GM23338 (cell line): Measurements from ENCODE around the gene MBLAC1. TPM values are rescaled to one million over a fixed set of nuclear protein-coding genes. Genes with fewer than 3 reads are reported as not detected.
A peak's percentile ranks its signal among the peaks of the same experiment; 100 is the strongest.

ENCODE experiments used
- ATAC-seq: fragments of 200-7000 bp; cut with Tn5 transposase; 3 replicates; pipeline ENCODE4 v1.9.1; 2020
- DNase-seq: peaks from one replicate; pipeline ENCODE4 v3.0.0-alpha.2; 2015; ENCODE audit warnings: low spot score
- H2AFZ ChIP-seq: fragments of 200-600 bp; sonication (generic); 2 replicates; pipeline ENCODE4 v1.8.0; 2016; ENCODE audit warnings: antibody characterized with exemption, mild to moderate bottlenecking, moderate library complexity
- H3F3A ChIP-seq: fragments of 200-600 bp; sonication (generic); replicated peaks from 2 replicates; pipeline ENCODE4 v1.8.0; 2017; ENCODE audit warnings: antibody characterized with exemption, mixed run types, low read depth
- H3K27ac ChIP-seq: fragments of 200-600 bp; sonication (generic); 2 replicates; pipeline ENCODE4 v1.6.1; 2016; ENCODE audit warnings: low read depth
- H3K27me3 ChIP-seq: fragments of 200-600 bp; sonication (generic); 2 replicates; pipeline ENCODE4 v1.8.0; 2016; ENCODE audit warnings: mild to moderate bottlenecking, mixed run types, moderate library complexity; ENCODE audit not compliant: insufficient read depth
- H3K36me3 ChIP-seq: fragments of 200-600 bp; sonication (generic); 2 replicates; pipeline ENCODE4 v1.8.0; 2016; ENCODE audit warnings: mild to moderate bottlenecking; ENCODE audit not compliant: insufficient read depth
- H3K4me1 ChIP-seq: fragments of 200-600 bp; sonication (generic); 2 replicates; pipeline ENCODE4 v1.8.0; 2016; ENCODE audit warnings: mild to moderate bottlenecking, moderate library complexity; ENCODE audit not compliant: insufficient read depth
- H3K4me2 ChIP-seq: fragments of 200-600 bp; sonication (generic); 2 replicates; pipeline ENCODE4 v1.7.1; 2017; ENCODE audit warnings: mixed run types
- H3K4me3 ChIP-seq: fragments of 200-600 bp; sonication (generic); 2 replicates; pipeline ENCODE4 v1.6.1; 2016; ENCODE audit warnings: mixed run types
- H3K79me2 ChIP-seq: fragments of 200-600 bp; sonication (generic); replicated peaks from 2 replicates; pipeline ENCODE4 v1.8.0; 2017; ENCODE audit warnings: mild to moderate bottlenecking; ENCODE audit not compliant: insufficient read depth
- H3K9me2 ChIP-seq: fragments of 200-600 bp; sonication (generic); 2 replicates; pipeline ENCODE4 v1.8.0; 2017; ENCODE audit not compliant: insufficient read depth
- H4K20me1 ChIP-seq: fragments of 200-600 bp; sonication (generic); replicated peaks from 2 replicates; pipeline ENCODE4 v1.8.0; 2017; ENCODE audit warnings: mild to moderate bottlenecking; ENCODE audit not compliant: insufficient read depth
- H3K27ac Mint-ChIP-seq: 2 replicates; pipeline ENCODE4 v1.8.0; 2020; ENCODE audit warnings: inconsistent platforms, mild to moderate bottlenecking, moderate library complexity, mixed read lengths
- H3K27me3 Mint-ChIP-seq: 3 replicates; pipeline ENCODE4 v1.8.0; 2022; ENCODE audit warnings: low read depth, mild to moderate bottlenecking, moderate library complexity, mixed read lengths, inconsistent platforms; ENCODE audit not compliant: insufficient read depth, poor library complexity
- H3K36me3 Mint-ChIP-seq: 3 replicates; pipeline ENCODE4 v1.8.0; 2021; ENCODE audit warnings: low read depth, mild to moderate bottlenecking, inconsistent platforms, moderate library complexity, mixed read lengths
- H3K4me1 Mint-ChIP-seq: 3 replicates; pipeline ENCODE4 v1.8.0; 2020; ENCODE audit warnings: mild to moderate bottlenecking, inconsistent platforms, mixed read lengths
- H3K4me3 Mint-ChIP-seq: 3 replicates; pipeline ENCODE4 v1.8.0; 2021; ENCODE audit warnings: moderate library complexity, mild to moderate bottlenecking, inconsistent platforms, mixed read lengths
- H3K9me3 Mint-ChIP-seq: 3 replicates; pipeline ENCODE4 v1.8.0; 2020; ENCODE audit warnings: moderate library complexity, mild to moderate bottlenecking, inconsistent platforms, mixed read lengths
- CREB1 ChIP-seq: fragments of 250-450 bp; sonication (Bioruptor Pico); IDR thresholded peaks from 2 replicates; pipeline ENCODE4 v1.5.0; 2020; ENCODE audit warnings: low read depth, mild to moderate bottlenecking, moderate library complexity
- EZH2 ChIP-seq: fragments of 200-600 bp; sonication (generic); IDR thresholded peaks from one replicate; pipeline ENCODE4 v1.8.0; 2017; ENCODE audit warnings: antibody characterized with exemption, mild to moderate bottlenecking, low read depth; ENCODE audit not compliant: unreplicated experiment
- JUNB ChIP-seq: IDR thresholded peaks from one replicate; pipeline ENCODE4 v1.6.1; 2016; ENCODE audit warnings: antibody characterized with exemption; ENCODE audit not compliant: unreplicated experiment
- STAT1 ChIP-seq: IDR thresholded peaks from one replicate; pipeline ENCODE4 v1.6.1; 2016; ENCODE audit warnings: antibody characterized with exemption; ENCODE audit not compliant: unreplicated experiment
- ZNF114 ChIP-seq: fragments of 250-450 bp; sonication (Bioruptor Pico); IDR thresholded peaks from 2 replicates; pipeline ENCODE4 v1.5.0; 2020; ENCODE audit warnings: mild to moderate bottlenecking, moderate library complexity
- polyA plus RNA-seq: library from polyadenylated mRNA; unstranded; fragments of >200 nt; fragmentation: Nextera tagmentation; extraction: Ambion mirVana; gene quantifications from 2 replicates; pipeline ENCODE4 v1.2.1, GENCODE V29; 2016
- total RNA-seq: library from RNA; depleted of rRNA; stranded (reverse); fragments of >200 nt; shearing (Covaris generic); gene quantifications from 2 replicates; pipeline ENCODE4 v1.2.3, GENCODE V29; 2014
- TF ChIP-seq, protein P1 (sequence below): fragments of 250-450 bp; sonication (Bioruptor Pico); IDR thresholded peaks from 2 replicates; pipeline ENCODE4 v1.5.0; 2020; ENCODE audit warnings: mild to moderate bottlenecking, moderate library complexity

Gene MBLAC1
- total and polyA plus RNA-seq, 2 experiments from 2014 or later: 2.7 to 5.7 TPM

- ATAC-seq (no peak), DNase-seq (no peak)
- peaks cover 16% of the 10 kb centered on the region; the same call in 1 of the 2 replicates for H4K20me1 ChIP-seq
- Mint-ChIP-seq H3K27ac (peak overlapping the region; percentile 82), H3K4me3 (peak overlapping the region; percentile 93), H3K36me3 (peaks cover 45% of the 10 kb centered on the region), H3K4me1 (peaks cover 18% of the 10 kb centered on the region), H3K27me3 (peaks cover 34% of the 10 kb centered on the region), H3K9me3 (no peaks in the 10 kb centered on the region)
- peaks cover 8% of the 10 kb centered on the region for H3K79me2 ChIP-seq
- TF ChIP-seq, protein P1, sequence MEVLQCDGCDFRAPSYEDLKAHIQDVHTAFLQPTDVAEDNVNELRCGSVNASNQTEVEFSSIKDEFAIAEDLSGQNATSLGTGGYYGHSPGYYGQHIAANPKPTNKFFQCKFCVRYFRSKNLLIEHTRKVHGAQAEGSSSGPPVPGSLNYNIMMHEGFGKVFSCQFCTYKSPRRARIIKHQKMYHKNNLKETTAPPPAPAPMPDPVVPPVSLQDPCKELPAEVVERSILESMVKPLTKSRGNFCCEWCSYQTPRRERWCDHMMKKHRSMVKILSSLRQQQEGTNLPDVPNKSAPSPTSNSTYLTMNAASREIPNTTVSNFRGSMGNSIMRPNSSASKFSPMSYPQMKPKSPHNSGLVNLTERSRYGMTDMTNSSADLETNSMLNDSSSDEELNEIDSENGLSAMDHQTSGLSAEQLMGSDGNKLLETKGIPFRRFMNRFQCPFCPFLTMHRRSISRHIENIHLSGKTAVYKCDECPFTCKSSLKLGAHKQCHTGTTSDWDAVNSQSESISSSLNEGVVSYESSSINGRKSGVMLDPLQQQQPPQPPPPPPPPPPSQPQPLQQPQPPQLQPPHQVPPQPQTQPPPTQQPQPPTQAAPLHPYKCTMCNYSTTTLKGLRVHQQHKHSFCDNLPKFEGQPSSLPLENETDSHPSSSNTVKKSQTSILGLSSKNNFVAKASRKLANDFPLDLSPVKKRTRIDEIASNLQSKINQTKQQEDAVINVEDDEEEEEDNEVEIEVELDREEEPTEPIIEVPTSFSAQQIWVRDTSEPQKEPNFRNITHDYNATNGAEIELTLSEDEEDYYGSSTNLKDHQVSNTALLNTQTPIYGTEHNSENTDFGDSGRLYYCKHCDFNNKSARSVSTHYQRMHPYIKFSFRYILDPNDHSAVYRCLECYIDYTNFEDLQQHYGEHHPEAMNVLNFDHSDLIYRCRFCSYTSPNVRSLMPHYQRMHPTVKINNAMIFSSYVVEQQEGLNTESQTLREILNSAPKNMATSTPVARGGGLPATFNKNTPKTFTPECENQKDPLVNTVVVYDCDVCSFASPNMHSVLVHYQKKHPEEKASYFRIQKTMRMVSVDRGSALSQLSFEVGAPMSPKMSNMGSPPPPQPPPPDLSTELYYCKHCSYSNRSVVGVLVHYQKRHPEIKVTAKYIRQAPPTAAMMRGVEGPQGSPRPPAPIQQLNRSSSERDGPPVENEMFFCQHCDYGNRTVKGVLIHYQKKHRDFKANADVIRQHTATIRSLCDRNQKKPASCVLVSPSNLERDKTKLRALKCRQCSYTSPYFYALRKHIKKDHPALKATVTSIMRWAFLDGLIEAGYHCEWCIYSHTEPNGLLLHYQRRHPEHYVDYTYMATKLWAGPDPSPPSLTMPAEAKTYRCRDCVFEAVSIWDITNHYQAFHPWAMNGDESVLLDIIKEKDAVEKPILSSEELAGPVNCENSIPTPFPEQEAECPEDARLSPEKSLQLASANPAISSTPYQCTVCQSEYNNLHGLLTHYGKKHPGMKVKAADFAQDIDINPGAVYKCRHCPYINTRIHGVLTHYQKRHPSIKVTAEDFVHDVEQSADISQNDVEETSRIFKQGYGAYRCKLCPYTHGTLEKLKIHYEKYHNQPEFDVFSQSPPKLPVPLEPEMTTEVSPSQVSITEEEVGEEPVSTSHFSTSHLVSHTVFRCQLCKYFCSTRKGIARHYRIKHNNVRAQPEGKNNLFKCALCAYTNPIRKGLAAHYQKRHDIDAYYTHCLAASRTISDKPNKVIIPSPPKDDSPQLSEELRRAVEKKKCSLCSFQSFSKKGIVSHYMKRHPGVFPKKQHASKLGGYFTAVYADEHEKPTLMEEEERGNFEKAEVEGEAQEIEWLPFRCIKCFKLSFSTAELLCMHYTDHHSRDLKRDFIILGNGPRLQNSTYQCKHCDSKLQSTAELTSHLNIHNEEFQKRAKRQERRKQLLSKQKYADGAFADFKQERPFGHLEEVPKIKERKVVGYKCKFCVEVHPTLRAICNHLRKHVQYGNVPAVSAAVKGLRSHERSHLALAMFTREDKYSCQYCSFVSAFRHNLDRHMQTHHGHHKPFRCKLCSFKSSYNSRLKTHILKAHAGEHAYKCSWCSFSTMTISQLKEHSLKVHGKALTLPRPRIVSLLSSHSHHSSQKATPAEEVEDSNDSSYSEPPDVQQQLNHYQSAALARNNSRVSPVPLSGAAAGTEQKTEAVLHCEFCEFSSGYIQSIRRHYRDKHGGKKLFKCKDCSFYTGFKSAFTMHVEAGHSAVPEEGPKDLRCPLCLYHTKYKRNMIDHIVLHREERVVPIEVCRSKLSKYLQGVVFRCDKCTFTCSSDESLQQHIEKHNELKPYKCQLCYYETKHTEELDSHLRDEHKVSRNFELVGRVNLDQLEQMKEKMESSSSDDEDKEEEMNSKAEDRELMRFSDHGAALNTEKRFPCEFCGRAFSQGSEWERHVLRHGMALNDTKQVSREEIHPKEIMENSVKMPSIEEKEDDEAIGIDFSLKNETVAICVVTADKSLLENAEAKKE (CRISPR knock-in tag): no peak
- TF ChIP-seq STAT1 (no peak), JUNB (no peak), ZNF114 (no peak), EZH2 (no peak), CREB1 (CRISPR knock-in tag) (no peak)
- peaks cover 25% of the 10 kb centered on the region for H3K36me3 ChIP-seq
- H3K4me1 ChIP-seq: peaks cover 6% of the 10 kb centered on the region
- H3K4me2 ChIP-seq: peak overlapping the region; percentile 90
- H3F3A ChIP-seq: peaks cover 59% of the 10 kb centered on the region
- no peaks in the 10 kb centered on the region for H3K27me3 ChIP-seq
- 0 out of 2 replicates have a peak overlapping the region, but pooled peaks have one; percentile 90 for H3K27ac ChIP-seq
- peak overlapping the region; percentile 82 for H3K4me3 ChIP-seq
- H2AFZ ChIP-seq: peak overlapping the region; percentile 95; the same call in 1 of the 2 replicates
- H3K9me2 ChIP-seq: no peaks in the 10 kb centered on the region
These were observed 37.1 kb upstream of the MBLAC1 start for GRCh38 chr7:100089458-100090196.
